OCI-LY1 (cell line): ENCODE data around the gene SLC2A1.

Experiments used
- EZH2 ChIP-seq: fragments of 200-600 bp; sonication (generic), shearing (Covaris generic); IDR thresholded peaks from 2 replicates; pipeline ENCODE4 v1.8.0; 2017; ENCODE audit warnings: borderline replicate concordance, mixed run types, mild to moderate bottlenecking, antibody characterized with exemption, low read length, moderate library complexity, mixed read lengths
- TF ChIP-seq, protein P1 (sequence below): fragments of 200-600 bp; sonication (generic), shearing (Covaris generic); IDR thresholded peaks from 2 replicates; pipeline ENCODE4 v1.5.1; 2017; ENCODE audit warnings: mild to moderate bottlenecking, antibody characterized with exemption, low read length, moderate library complexity, mixed read lengths

DNA sequence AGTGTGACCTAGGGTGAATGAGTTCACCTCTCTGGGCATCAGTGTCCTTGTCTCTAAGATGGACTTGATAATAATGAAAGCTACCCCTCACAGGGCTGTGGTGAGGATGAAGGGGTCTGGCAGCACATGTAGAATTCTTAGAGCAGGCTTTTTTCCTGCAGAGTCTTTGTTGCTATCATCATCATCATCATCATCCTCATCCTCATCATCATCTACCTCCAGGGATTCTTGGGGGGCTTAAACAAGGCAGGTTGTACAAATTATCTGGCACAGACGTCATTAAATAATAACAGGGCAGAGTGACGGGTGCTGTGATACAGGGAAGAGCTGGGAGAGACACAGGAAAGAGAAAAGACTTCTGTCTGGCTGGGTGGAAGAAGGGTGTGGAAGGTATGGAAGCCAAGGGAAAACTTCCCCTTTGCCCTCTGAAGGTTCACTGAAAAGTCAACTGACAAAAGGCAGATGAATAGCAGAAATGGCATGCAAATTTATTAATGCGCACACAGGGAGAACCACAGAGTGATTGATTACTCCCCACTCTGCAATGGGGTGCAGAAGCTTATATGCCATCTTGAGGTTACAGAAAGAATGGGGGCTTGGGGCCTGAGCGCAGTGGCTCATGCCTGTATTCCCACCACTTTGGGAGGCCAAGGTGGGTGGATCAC lies 17.0 kb upstream of the SLC2A1 start:
- TF ChIP-seq, protein P1, sequence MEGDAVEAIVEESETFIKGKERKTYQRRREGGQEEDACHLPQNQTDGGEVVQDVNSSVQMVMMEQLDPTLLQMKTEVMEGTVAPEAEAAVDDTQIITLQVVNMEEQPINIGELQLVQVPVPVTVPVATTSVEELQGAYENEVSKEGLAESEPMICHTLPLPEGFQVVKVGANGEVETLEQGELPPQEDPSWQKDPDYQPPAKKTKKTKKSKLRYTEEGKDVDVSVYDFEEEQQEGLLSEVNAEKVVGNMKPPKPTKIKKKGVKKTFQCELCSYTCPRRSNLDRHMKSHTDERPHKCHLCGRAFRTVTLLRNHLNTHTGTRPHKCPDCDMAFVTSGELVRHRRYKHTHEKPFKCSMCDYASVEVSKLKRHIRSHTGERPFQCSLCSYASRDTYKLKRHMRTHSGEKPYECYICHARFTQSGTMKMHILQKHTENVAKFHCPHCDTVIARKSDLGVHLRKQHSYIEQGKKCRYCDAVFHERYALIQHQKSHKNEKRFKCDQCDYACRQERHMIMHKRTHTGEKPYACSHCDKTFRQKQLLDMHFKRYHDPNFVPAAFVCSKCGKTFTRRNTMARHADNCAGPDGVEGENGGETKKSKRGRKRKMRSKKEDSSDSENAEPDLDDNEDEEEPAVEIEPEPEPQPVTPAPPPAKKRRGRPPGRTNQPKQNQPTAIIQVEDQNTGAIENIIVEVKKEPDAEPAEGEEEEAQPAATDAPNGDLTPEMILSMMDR: no peak
- TF ChIP-seq EZH2: no peak
